Measurements from ENCODE around the gene CCDC197.

- TF ChIP-seq CTCF (IDR thresholded peaks at IDR 0.05) (no peak), POLR2A (IDR thresholded peaks at IDR 0.05) (no peak)
These were observed 39.8 kb upstream of the CCDC197 start for GRCh38 chr14:93957333-93957710.

Measured in testis (tissue), 2 donors.